Measurements from ENCODE around the gene IFNLR1. TPM values are rescaled to one million over a fixed set of nuclear protein-coding genes. Genes with fewer than 3 reads are reported as not detected.
"Not testable (repeated sequence)": the region's sequence is repeated elsewhere in the genome, so short reads cannot be mapped to it uniquely, and the experiment has no call there.

Gene IFNLR1
- total RNA-seq, 2 experiments from 2014 or later = 4.3 to 4.6 TPM

GRCh38 chr1:24216276-24217074, 29.4 kb upstream of the IFNLR1 start:
- CTCF ChIA-PET = interaction anchor here (2.1 kb wide), 1 partner anchor 15 kb away, joined by 11 read pairs; no protein-coding TSS in a partner anchor
- intact Hi-C loops (cut with micrococcal nuclease) = no loop called here
- Mint-ChIP-seq H3K27ac (no peak overlapping the region), H3K36me3 (ENCODE audit: low read depth) (no peaks in the 10 kb centered on the region), H3K27me3 (ENCODE audit: low read depth) (peaks cover 20% of the 10 kb centered on the region), H3K4me1 (ENCODE audit: low read depth) (no peaks in the 10 kb centered on the region), H3K9me3 (peaks cover 2% of the 10 kb centered on the region), H3K4me3 (no peak overlapping the region)
- DNase-seq = no peak

- H3K9me3 Mint-ChIP-seq = peaks cover 2% of the 10 kb centered on the region
- intact Hi-C loops (cut with micrococcal nuclease) = no loop called here
- CTCF ChIA-PET = no interaction called here
- peaks cover 18% of the 10 kb centered on the region for H3K27me3 Mint-ChIP-seq (ENCODE audit: low read depth)
- no peaks in the 10 kb centered on the region for H3K36me3 Mint-ChIP-seq (ENCODE audit: low read depth)
- no peak for DNase-seq
- no peak overlapping the region for H3K27ac Mint-ChIP-seq
- no peak overlapping the region for H3K4me3 Mint-ChIP-seq
- no peaks in the 10 kb centered on the region for H3K4me1 Mint-ChIP-seq (ENCODE audit: low read depth)
Measured at GRCh38 chr1:24215226-24215814, 28.2 kb upstream of the IFNLR1 start.

- intact Hi-C loops (cut with micrococcal nuclease) = no loop called here
Measured at GRCh38 chr1:24212376-24212775, 25.3 kb upstream of the IFNLR1 start.

GRCh38 chr1:24210195-24210627, 23.1 kb upstream of the IFNLR1 start:
- CTCF ChIA-PET = no interaction called here
- Mint-ChIP-seq H3K4me3 (no peak overlapping the region), H3K36me3 (ENCODE audit: low read depth) (no peaks in the 10 kb centered on the region), H3K9me3 (peaks cover 2% of the 10 kb centered on the region), H3K4me1 (ENCODE audit: low read depth) (no peaks in the 10 kb centered on the region), H3K27me3 (ENCODE audit: low read depth) (peaks cover 5% of the 10 kb centered on the region), H3K27ac (no peak overlapping the region)
- intact Hi-C loops (cut with micrococcal nuclease) = no loop called here
- DNase-seq = no peak

More at GRCh38 chr1:24212376-24212775, 25.3 kb upstream of the IFNLR1 start:
- CTCF ChIA-PET = no interaction called here
- Mint-ChIP-seq H3K4me1 (ENCODE audit: low read depth) (no peaks in the 10 kb centered on the region), H3K27me3 (ENCODE audit: low read depth) (peaks cover 8% of the 10 kb centered on the region), H3K4me3 (no peak overlapping the region), H3K9me3 (peaks cover 2% of the 10 kb centered on the region), H3K36me3 (ENCODE audit: low read depth) (no peaks in the 10 kb centered on the region), H3K27ac (no peak overlapping the region)
- DNase-seq = no peak

GRCh38 chr1:24209097-24209496, 22.0 kb upstream of the IFNLR1 start:
- intact Hi-C loops (cut with micrococcal nuclease) = no loop called here
- no peaks in the 10 kb centered on the region for H3K27me3 Mint-ChIP-seq (ENCODE audit: low read depth)
- no peak overlapping the region for H3K4me3 Mint-ChIP-seq
- peaks cover 2% of the 10 kb centered on the region for H3K9me3 Mint-ChIP-seq
- no peak for DNase-seq
- no peak overlapping the region for H3K27ac Mint-ChIP-seq
- no peaks in the 10 kb centered on the region for H3K36me3 Mint-ChIP-seq (ENCODE audit: low read depth)
- CTCF ChIA-PET = interaction anchor here (0.7 to 1.5 kb wide), 4 partner anchors 10 to 378 kb away, joined by 3 to 7 read pairs (median 4); no protein-coding TSS in a partner anchor
- H3K4me1 Mint-ChIP-seq (ENCODE audit: low read depth) = no peaks in the 10 kb centered on the region

- CTCF ChIA-PET = no interaction called here
- Mint-ChIP-seq H3K4me3 (no peak overlapping the region), H3K27ac (no peak overlapping the region), H3K4me1 (ENCODE audit: low read depth) (no peaks in the 10 kb centered on the region), H3K9me3 (peaks cover 2% of the 10 kb centered on the region), H3K36me3 (ENCODE audit: low read depth) (no peaks in the 10 kb centered on the region), H3K27me3 (ENCODE audit: low read depth) (no peaks in the 10 kb centered on the region)
- no peak for DNase-seq
- intact Hi-C loops (cut with micrococcal nuclease) = no loop called here
Measured at GRCh38 chr1:24207709-24208108, 20.6 kb upstream of the IFNLR1 start.

GRCh38 chr1:24207395-24207687, 20.3 kb upstream of the IFNLR1 start:
- H3K27me3 Mint-ChIP-seq (ENCODE audit: low read depth); intact Hi-C loops (cut with micrococcal nuclease); H3K27ac Mint-ChIP-seq; H3K9me3 Mint-ChIP-seq; DNase-seq; H3K4me1 Mint-ChIP-seq (ENCODE audit: low read depth); CTCF ChIA-PET; H3K4me3 Mint-ChIP-seq; H3K36me3 Mint-ChIP-seq (ENCODE audit: low read depth): not testable (repeated sequence)

- no peaks in the 10 kb centered on the region for H3K36me3 Mint-ChIP-seq (ENCODE audit: low read depth)
- no peak for DNase-seq
- intact Hi-C loops (cut with micrococcal nuclease) = no loop called here
- no peak overlapping the region for H3K4me3 Mint-ChIP-seq
- peaks cover 2% of the 10 kb centered on the region for H3K9me3 Mint-ChIP-seq
- H3K27me3 Mint-ChIP-seq (ENCODE audit: low read depth) = no peaks in the 10 kb centered on the region
- no peak overlapping the region for H3K27ac Mint-ChIP-seq
- CTCF ChIA-PET = interaction anchor here (0.9 kb wide), 1 partner anchor 57 kb away, joined by 3 read pairs; no protein-coding TSS in a partner anchor
- peaks cover 2% of the 10 kb centered on the region for H3K4me1 Mint-ChIP-seq (ENCODE audit: low read depth)
Measured at GRCh38 chr1:24206516-24207394, 19.7 kb upstream of the IFNLR1 start.

- DNase-seq = no peak
- H3K4me3 Mint-ChIP-seq = no peak overlapping the region
- intact Hi-C loops (cut with micrococcal nuclease) = no loop called here
- no peaks in the 10 kb centered on the region for H3K27me3 Mint-ChIP-seq (ENCODE audit: low read depth)
- no peaks in the 10 kb centered on the region for H3K9me3 Mint-ChIP-seq
- peaks cover 2% of the 10 kb centered on the region for H3K4me1 Mint-ChIP-seq (ENCODE audit: low read depth)
- H3K27ac Mint-ChIP-seq = no peak overlapping the region
- H3K36me3 Mint-ChIP-seq (ENCODE audit: low read depth) = no peaks in the 10 kb centered on the region
- CTCF ChIA-PET = interaction anchor here (0.6 to 3.2 kb wide), 4 partner anchors 56 to 189 kb away, joined by 3 to 32 read pairs (median 7); no protein-coding TSS in a partner anchor
Measured at GRCh38 chr1:24206083-24206464, 19.0 kb upstream of the IFNLR1 start.

- Mint-ChIP-seq H3K27me3 (ENCODE audit: low read depth) (no peaks in the 10 kb centered on the region), H3K4me1 (ENCODE audit: low read depth) (peaks cover 2% of the 10 kb centered on the region), H3K27ac (no peak overlapping the region), H3K36me3 (ENCODE audit: low read depth) (no peaks in the 10 kb centered on the region), H3K9me3 (no peaks in the 10 kb centered on the region), H3K4me3 (no peak overlapping the region)
- CTCF ChIA-PET = interaction anchor here (0.6 to 3.2 kb wide), 5 partner anchors 168 to 382 kb away, joined by 3 to 32 read pairs (median 4); no protein-coding TSS in a partner anchor
- intact Hi-C loops (cut with micrococcal nuclease) = no loop called here
- no peak for DNase-seq
Measured at GRCh38 chr1:24205345-24206082, 18.4 kb upstream of the IFNLR1 start.

GRCh38 chr1:24204116-24204515, 17.0 kb upstream of the IFNLR1 start:
- no peak overlapping the region for H3K4me3 Mint-ChIP-seq
- no peak for DNase-seq
- H3K27me3 Mint-ChIP-seq (ENCODE audit: low read depth) = no peaks in the 10 kb centered on the region
- H3K27ac Mint-ChIP-seq = no peak overlapping the region
- H3K4me1 Mint-ChIP-seq (ENCODE audit: low read depth) = peaks cover 13% of the 10 kb centered on the region
- no peaks in the 10 kb centered on the region for H3K36me3 Mint-ChIP-seq (ENCODE audit: low read depth)
- no peaks in the 10 kb centered on the region for H3K9me3 Mint-ChIP-seq
- CTCF ChIA-PET = interaction anchor here (0.8 to 3.2 kb wide), 5 partner anchors 21 to 188 kb away, joined by 3 to 32 read pairs (median 4); no protein-coding TSS in a partner anchor
- intact Hi-C loops (cut with micrococcal nuclease) = loop anchor here (5.0 kb wide), 1 partner anchor 132 kb away; no protein-coding TSS in a partner anchor

All from activated naive CD4-positive, alpha-beta T cell treated with anti-CD3 and anti-CD28 coated beads for 36 hours (primary cell).